Stimulated activated CD8-positive, alpha-beta memory T cell treated with anti-CD3 and anti-CD28 coated beads, Interleukin-15, amount 100 ng/mL, for 4 hours (primary cell): ENCODE results near the gene INSIG2.
"Not testable (repeated sequence)": the region's sequence is repeated elsewhere in the genome, so short reads cannot be mapped to it uniquely, and the experiment has no call there.

Source experiments
- DNase-seq, 2 donors: peaks; one replicate each; pipeline ENCODE4 v3.0.0-alpha.2; 2020; ENCODE audit warnings: low read depth in 2 of 2

Gene INSIG2

DNA sequence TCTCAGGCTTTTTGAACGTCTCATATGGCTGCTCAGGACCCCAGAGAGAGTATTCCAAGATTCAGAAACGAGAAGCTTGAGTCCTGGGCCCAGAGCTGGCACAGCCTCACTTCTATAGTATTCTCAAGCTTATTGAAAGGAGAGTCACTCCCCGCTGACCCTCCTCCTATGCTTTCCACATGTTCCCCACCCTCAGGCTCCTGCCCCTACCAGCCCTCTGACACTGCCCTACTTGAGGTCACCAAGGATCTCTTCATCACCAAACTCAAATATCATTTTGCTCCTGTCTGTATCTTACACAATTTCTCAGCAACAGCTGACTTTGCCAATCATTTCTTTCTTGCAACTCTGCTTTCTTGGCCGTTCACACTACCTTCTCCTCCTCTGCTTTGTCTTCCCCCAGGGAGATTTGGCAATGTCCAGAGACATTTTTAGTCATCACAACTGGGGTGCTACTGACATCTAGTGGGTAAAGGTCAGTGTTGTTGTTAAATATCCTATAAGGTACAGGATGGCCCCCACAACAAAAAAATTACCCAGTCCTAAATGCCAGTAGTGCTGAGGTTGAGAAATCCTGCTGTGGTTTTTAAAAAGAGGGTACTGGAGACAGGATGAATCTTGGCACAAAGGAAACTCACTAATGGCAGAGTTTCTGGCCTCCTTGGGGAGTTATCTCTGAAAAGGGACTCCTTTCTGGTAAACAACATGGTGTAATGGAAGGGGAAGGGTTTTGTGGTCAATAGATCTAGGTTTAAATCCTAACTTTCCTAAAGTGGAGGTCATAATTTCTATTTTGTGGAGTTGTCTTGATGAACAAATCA, 26.9 kb upstream of the INSIG2 start:
- DNase-seq, result no peak

DNA sequence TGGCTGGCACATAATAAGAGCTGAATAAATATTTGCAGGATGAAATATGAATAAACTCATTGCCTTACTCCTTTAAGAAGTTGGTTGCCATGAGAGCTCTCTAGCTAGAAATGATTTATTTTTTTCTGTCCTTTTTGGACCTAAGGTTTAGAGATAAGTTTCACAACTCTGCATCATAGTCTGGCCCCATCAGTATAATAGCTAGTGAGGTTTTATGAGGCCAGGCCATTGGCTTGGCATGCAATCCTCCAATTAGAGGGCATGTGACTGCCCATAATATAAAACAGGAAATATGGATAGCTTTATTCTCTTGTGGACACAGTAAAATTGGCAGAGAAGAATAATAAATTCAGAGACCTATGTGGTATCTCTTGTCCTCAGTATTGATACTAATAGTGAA, 26.2 kb upstream of the INSIG2 start:
- no peak for DNase-seq

GRCh38 chr2:118062669-118063068, 25.6 kb upstream of the INSIG2 start:
- DNase-seq, result no peak

DNA sequence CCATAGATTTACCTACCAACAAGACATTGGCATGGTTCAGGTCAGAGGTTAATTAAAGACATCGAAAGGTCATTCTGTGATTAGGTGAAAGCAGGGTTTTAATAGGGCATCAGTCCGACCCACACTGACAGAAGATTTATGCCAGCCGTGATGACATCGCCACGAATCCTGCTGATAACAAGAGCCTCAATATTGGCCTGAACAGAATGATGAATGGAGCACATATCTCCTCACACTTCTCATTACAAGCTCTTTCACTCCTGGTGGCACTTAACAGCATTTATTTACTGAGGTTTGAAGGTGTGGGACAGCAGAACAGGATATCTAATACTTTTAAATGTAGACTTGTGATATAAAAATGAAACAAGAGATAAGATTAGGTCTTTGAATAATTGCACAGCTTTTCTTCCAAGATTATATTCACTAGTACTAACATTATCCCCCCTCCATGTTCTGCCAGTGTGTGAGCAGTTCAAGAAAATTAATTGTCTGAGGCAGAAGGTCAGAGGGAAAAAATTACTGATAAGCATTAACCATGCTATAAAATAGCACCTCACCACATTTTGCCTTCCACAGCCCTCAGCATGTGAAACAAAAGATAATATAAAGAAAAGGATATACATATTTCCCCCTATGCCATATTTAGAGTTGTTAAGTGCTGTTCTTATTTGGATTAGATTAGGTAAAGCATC, 23.1 kb upstream of the INSIG2 start:
- no peak for DNase-seq

DNA sequence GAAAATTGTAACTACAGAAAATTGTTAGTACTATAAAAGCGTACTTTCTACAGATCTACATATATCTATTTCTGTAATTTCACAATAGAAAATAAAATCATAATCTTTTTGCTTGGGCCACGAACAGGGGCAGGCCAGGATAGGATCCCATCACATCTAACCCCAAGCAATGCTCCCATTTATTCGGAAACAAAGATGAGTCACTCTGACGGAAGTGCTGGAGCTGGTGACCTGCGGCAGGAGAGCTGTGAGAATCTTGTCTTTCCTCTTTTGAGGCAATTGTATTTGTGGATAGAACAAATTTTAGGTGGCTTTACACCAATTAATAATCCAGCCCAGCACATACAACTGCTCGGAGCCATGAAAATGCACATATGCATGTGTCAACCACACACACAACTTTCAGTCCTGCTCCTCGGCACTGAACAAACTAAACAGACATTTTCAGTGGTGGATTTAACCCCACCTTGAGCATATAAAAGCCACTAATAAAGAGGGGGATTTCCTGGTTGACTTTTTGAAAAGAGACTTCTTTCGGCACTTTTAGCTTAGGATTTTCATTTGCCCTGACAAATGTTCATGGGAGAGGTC, 22.3 kb upstream of the INSIG2 start:
- no peak for DNase-seq

DNA sequence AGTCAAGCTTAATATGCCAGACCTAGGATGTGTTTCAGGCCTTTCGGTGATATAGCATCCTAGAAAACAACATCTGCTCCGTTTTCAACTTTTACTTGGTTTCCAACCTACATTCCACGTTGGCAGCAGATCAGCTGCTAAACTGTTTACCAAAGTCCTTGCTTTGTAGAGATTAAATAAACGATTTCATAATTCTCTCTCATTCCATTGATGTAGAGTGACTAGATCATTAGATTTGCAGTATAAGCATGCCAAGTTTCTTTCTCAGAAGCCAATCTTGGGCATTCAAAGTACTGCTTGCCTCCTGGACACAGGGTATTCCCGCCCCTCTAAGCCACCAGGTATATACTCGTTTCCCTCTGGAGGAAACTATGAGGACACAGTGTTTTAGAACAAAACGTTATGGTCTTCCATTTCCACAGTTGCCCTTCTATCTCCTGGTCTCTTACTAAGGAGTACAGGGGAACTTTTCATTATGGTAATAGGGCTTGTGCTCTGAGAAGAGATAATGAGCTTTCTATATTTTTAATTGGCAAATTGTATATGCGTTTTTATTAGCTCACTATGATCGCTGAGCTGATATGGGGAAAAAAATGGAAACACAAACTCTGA, 10.5 kb upstream of the INSIG2 start:
- no peak for DNase-seq

DNA sequence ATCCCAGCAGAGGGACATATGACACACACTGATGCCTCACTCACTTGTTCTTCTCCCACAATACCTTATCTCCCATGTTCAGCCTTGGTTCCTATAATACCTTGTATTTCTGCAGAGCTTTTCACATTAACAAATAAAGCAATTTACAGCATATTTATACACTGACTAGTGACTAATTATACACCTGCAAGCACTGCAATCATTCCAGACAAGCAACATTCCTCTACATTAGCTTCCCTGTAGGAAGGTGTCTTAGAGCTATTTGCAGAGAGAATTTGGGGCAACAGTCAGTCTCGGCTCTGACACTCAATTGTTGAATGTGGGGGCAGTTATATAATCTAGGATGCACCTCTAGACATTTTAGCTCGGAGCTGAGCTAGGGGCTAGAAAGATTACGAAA, 9.5 kb upstream of the INSIG2 start:
- no peak for DNase-seq

- DNase-seq, result no peak
These were observed 3.7 kb upstream of the INSIG2 start for GRCh38 chr2:118084491-118085089.

GRCh38 chr2:118085173-118086023, 2.9 kb upstream of the INSIG2 start:
- no peak for DNase-seq

DNA sequence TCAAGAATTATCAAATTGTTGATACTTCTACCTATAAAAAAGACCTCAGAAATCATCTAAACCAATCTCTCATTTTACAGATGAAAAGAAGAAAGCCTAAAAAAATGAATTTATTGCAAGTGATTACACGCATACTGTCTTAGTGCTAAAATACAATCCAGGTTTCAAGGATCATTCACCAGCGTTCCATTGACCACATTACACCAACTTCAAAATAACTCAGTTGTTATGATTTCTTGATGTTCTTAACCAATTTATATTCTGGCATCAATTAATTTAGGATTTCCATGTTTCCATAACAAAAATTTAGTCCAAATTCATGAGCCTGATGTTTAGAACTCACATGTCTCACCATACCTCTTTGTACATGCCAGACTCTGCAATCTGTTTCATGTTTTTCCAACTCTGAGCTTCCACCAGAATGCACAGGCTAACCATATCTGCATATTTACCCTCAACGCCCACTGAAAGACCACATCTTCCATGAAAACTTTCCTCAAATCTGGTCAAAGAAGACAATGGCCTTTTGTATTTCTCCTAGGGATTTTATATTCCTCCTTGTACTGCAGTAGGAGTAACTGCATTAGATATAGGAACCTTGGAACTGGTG, 2.1 kb upstream of the INSIG2 start:
- DNase-seq, result no peak

- no peak for DNase-seq
These were observed 999 bp downstream of the INSIG2 start for GRCh38 chr2:118089139-118089800.

- DNase-seq, result no peak
These were observed 2.3 kb downstream of the INSIG2 start for GRCh38 chr2:118090387-118091139.

- no peak for DNase-seq
These were observed 2.8 kb downstream of the INSIG2 start for GRCh38 chr2:118091140-118091478.

GRCh38 chr2:118091631-118092030, 3.4 kb downstream of the INSIG2 start:
- DNase-seq, result no peak

- not testable (repeated sequence) for DNase-seq
These were observed 5.8 kb downstream of the INSIG2 start for GRCh38 chr2:118094102-118094501.

DNA sequence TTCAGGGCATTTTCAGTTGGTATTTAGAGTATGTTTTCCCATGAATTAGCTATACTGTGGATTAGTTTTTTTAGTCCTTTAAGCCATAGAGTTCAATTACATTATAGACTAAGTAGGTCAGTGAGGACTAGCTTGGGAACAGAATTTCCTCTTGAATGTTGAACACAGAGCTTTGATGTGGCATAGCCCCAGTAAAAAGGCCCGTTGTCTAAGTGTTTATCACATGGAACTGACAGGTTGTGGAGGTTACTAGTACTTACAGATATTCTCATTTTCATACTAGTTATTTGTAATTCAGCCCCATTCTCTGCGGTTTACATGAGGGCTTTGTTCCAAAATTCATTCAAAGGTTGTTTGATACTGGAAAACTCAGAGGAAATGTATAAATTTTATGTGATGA, 6.2 kb downstream of the INSIG2 start:
- DNase-seq, result no peak

- no peak for DNase-seq
These were observed 7.3 kb downstream of the INSIG2 start for GRCh38 chr2:118095610-118096009.

DNA sequence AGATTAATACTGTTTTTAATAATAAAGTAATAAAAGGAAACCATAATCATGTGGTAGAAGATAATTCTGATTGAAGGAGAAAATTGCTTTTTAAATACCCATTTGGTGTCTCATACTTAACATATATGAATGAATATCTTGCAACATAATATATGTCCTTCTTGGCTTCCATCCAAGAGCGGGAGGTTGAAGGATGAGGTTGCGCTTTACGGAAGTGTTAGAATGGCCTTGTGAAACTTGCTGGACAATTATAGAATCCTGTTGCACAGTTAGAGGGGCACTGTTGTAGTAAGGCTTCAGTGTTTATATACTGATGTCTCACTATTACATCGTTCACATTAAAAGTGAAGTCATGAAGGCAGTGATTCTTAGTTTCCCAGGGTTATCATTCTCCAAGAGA, 9.4 kb downstream of the INSIG2 start:
- no peak for DNase-seq

- no peak for DNase-seq
These were observed 10.2 kb downstream of the INSIG2 start for GRCh38 chr2:118098307-118099030.
